HL-60/S4 (cell line): Measurements from ENCODE around the gene RAD1.
"Not testable (repeated sequence)": the region's sequence is repeated elsewhere in the genome, so short reads cannot be mapped to it uniquely, and the experiment has no call there.

Source experiments
- in situ Hi-C: fragments of 300-500 bp; cut with MboI; formaldehyde crosslinking; loops from 2 replicates; pipeline ENCODE4 v1.14.3; 2022; ENCODE audit warnings: low sequenced_read_pairs

Gene RAD1, protein sequence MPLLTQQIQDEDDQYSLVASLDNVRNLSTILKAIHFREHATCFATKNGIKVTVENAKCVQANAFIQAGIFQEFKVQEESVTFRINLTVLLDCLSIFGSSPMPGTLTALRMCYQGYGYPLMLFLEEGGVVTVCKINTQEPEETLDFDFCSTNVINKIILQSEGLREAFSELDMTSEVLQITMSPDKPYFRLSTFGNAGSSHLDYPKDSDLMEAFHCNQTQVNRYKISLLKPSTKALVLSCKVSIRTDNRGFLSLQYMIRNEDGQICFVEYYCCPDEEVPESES

DNA sequence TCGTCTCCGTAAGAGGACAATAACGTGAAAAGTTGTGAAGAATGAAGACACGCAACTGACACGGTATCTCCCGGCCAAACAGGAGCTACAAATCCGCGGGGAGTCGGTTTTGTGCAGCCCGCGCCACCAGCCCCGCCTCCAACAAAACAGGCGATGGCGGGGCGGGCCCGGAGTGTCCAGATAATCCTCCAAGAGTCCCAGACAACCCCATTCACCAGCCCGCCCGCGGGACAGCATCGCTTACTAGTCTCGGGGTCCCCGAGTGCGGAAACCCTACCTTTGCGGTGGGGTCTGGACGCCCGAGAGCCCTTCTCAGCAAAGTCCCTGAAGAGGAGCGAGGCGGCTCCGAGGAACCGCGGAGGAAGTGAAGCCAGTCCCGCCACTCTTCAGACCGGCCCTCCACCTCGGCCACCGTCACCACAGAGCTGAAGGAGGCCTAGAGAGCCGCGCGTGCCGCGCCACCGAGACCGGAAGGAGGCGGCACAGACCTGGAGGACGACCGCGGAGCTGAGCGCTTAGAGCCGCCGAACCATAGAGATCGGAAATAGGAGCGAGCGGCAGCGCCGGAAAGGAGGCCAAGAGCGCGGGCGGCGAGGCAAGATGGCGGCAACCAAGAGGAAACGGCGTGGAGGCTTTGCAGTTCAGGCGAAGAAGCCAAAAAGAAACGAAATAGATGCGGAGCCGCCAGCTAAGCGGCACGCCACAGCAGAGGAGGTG lies at the start of gene RAD1, which contains the start of gene BRIX1:
TSS of gene RAD1 (minus strand) at position 366 of the 717 bp plus-strand sequence. CDS start 612 bp downstream, outside the sequence.
TSS of gene BRIX1 (plus strand) at position 573 of the 717 bp plus-strand sequence. CDS start at position 601, 28 bp downstream.
- in situ Hi-C loops: no loop called here

DNA sequence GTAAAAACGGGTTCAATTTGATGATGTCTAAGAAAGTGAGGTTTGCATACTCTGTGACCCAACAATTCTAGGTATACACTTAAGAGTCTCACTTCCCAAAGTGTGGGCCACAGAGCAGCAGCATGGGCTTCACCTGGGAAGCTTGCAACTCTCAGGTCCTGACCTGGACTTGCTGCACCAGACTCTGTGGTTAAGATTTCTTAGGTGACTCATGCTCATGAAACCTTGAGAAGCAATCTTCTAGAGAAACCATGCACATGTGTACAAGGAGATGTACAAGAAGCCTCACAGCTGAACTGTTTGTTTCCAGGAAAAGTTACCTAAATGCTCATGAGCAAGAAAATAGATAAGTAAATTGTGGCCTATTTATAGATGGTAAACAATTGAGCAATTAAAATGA lies 44.0 kb upstream of the RAD1 start:
- in situ Hi-C loops: no loop called here

GRCh38 chr5:34957857-34958690 lies 42.8 kb upstream of the RAD1 start:
- in situ Hi-C loops: no loop called here

GRCh38 chr5:34957321-34957720 lies 42.0 kb upstream of the RAD1 start:
- in situ Hi-C loops: no loop called here

DNA sequence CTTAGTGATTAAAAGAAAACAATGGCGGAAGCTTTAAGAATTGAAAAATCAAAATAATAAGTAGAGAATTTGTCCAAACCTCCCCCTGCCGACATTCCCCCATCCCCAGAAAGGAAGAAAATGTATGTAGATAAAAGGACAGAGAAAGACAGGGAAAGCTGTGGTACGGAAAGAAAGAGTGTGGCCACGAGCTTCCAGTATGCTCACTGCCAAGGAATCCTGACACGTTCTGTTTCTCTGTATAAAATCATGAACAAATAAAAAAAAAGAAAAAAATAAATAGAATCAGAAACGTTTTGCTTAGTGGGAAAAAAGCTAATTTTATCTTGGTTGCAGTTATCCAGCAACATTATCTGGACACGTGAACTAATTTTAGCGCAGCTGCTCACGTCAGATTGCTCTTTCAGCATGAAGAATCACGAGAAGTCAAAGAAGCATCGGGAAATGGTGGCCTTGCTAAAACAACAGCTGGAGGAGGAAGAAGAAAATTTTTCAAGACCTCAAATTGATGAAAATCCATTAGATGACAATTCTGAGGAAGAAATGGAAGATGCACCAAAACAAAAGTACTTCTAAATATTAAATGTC lies 29.2 kb upstream of the RAD1 start:
- in situ Hi-C loops: no loop called here

GRCh38 chr5:34944044-34944443 lies 28.7 kb upstream of the RAD1 start:
- in situ Hi-C loops: no loop called here

DNA sequence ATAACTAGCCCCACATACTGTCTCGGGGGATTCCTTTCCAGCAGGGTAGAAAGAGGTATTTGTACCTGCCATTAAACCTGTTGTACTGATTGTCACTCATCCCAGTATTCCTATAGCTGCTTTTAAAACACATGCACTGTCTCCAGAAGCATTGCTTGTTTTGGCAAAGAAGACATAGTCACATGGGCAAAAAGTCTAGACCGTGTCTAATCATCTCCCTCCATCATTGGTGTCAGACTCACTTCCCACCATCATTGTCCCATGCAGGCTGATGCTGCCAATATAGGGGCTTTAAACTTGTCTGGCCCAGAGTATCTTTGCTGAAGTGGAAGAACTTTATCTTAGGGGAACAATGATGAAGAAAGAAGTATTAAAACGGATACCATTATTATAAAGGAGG lies 26.6 kb upstream of the RAD1 start:
- in situ Hi-C loops: no loop called here

DNA sequence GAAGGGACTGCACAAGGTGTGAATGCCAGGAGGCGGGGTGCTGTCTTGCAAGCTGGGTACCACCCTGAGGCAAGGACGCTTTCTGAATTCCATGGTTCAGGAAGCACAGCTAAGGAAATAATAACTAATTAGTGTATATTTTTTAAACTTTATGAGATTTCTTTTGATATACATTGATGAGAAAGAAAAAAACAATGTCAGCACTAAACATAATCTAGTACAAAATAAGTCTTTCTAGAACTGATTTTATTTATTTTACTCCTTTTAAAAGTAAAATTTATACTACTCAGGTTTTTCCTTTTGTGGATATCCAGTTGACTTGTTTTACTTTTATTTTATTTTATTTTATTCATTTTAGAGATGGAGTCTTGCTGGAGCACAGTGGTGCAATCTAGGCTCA lies 17.6 kb upstream of the RAD1 start:
- in situ Hi-C loops: no loop called here

DNA sequence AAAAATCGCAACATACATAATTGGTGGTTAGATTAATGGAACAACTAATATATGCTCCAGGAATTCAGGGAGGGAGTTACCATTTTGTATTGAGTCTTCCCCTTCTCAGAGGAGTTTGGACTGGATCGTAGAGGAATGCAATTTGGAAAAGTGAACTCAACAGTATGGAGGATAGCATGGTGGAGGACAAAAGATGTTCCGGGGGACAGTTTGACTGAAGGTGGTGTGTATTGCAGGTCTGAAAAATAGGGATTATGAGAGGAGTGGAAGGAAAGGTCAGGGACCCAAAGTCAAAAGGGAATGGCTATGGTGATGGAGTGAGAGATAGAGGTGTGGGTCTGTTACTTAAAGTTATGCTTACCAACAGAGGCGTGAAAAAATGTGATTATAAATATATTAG lies 15.6 kb upstream of the RAD1 start:
- in situ Hi-C loops: no loop called here

DNA sequence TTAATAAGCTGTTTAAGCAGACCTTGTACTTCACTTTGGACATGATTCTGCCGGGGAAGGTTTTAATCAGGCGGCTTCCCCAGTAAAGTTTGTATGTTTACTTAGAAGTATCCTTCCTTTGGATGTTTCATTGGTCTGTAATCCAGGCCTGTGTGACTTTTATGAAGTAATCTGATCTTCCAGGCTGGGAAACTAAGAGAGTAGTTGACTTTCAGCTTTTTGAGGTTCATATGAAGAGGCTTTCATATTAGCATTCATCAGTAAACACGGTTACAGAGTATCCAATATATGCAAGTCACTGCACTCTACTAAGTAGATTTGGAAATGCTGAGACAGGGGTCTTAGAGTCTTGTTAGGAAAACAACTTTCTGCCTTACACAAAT lies 15.1 kb upstream of the RAD1 start:
- in situ Hi-C loops: no loop called here

DNA sequence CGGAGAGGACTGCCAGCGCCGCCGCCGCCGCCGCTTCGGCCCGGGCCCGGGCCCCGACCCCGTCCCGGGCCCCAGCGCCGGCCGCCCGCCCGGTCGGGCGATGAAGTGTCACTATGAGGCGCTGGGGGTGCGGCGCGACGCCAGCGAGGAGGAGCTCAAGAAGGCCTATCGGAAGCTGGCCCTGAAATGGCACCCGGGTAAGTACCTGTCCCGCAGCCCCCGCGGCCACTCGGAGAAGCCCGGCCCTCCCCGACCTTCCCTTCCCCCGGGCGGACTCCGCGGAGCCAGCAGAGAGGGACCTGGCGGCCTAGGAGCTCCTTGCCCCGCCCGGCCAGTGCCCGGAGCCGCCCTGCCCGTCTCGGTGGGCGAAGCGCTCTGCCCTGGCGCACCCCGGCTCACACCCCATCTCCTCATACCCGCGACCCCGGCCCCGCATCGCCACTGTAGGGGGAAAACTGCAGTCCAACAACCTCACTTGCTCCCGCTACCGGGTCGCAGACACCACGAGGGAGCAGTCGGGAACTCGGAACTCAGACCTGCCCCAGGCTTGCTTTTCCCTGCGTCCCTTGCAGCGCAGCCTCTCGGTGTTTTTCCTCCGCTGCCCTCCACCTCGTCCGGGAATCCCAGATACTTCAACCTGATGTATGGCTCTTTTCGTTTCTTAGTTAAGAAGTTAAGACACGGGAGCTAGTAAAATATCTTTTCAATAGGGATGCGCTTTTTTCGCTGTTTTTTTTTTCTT lies 14.6 kb upstream of the RAD1 start:
- in situ Hi-C loops: no loop called here

DNA sequence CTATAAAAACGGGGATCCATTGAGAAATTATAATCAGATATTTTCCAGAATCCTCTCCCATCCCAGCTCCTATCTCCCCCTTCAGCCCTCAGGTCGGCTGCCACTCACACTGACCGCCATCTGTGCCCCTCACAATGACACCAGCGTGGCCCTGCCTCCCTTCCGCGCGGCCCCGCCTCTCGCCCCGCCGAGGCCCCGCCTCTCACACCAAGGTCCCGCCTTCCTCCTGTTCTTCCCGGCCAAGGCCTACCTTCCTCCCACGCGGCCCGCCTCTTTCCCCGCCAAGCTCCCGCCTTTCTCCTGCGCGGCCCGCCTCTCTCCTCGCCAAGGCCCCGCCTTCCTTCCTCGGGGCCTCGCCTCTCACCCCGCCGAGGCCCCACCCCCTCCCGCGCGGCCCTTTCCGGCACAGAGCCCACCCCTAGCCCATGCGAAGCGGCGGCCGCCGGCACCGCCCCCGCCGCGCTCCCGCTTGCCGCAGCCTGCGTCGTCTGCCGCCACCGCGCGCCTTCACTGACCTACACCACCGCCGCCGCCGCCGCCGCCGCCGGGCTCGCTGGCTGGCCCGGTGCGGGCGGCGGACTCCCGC lies 13.9 kb upstream of the RAD1 start, which contains the start of gene DNAJC21:
TSS of gene DNAJC21 (plus strand) at position 426 of the 586 bp plus-strand sequence. CDS start 261 bp downstream, outside the sequence.
- in situ Hi-C loops: no loop called here

GRCh38 chr5:34928267-34928666 lies 13.0 kb upstream of the RAD1 start:
- in situ Hi-C loops: no loop called here

- in situ Hi-C loops: no loop called here
Observed at GRCh38 chr5:34927785-34928184, 12.5 kb upstream of the RAD1 start.

DNA sequence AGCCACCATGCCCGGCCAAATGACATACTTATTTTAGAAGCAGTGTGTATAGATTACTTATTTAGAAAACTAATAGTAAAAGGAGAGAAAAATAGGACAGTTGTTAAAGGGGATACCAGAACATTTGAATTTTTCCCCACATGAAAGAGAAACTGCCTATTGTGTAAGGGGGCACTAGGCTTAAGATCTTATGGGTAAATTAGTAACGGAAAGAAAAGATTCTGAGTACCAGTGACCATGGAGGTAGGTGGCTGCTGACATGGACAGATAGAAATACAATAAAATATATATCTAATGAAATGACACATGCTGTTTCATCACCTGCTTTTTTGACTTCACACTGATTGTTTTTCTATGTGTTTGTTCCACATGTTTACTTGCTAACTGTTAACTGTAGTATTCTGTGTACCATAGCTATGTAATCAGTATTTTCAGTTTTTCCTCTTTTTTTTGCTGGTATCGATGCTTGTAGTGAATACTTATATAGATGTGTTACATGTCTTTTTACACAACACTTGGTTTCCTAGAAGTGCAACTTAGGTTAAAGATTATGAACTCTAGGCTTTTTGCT lies 11.1 kb upstream of the RAD1 start:
- in situ Hi-C loops: no loop called here

DNA sequence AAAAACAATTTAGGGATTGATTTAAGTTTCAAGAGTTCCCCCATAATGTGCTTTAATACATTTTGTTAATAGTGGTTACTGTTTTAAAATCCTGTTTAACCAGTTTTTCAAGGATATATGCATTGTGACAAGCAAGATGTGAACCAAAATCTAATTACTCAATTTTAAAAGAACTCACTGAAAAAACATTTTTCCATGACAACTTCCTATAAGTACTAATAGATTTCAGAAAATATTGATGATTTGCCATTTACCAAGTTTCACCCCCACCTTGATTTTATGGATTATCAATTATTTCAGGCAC lies 9.1 kb upstream of the RAD1 start:
- in situ Hi-C loops: no loop called here

GRCh38 chr5:34923694-34924461 lies 8.6 kb upstream of the RAD1 start:
- in situ Hi-C loops: no loop called here

DNA sequence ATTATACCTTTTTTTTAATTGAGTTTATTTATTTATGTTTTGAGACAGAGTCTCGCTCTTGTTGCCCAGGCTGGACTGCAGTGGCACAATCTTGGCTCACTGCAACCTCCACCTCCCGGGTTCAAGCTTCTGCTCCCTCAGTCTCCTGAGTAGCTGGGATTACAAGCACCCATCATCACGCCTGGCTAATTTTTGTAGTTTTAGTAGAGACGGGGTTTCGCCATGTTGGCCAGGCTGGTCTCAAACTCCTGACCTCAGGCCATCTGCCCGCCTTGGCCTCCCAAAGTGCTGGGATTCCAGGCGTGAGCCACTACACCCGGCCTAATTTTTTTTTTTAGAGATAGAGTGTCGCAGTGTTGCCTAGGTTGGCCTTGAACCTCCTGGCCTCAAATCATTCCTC lies 8.0 kb upstream of the RAD1 start:
- in situ Hi-C loops: not testable (repeated sequence)

DNA sequence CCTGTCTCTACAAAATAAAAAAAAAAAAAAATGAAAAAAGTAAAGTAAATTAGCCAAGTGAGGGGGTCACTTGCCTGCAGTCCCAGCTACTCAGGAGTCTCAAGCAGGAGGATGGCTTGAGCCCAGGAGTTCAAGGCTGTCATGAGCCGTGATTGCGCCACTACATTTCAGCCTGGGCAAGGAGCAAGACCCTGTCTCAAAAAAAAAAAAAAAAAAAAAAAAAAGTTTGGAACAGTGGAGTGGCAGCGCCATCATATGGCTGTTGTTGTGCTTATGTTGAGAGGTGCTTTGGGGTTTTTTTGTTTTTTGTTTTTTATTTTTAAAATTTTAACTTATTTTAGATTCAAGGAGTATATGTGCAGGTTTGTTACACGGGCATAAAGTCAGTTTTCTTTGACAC lies 3.8 kb upstream of the RAD1 start:
- in situ Hi-C loops: no loop called here
